Prostate gland (tissue), 2 donors: ENCODE results near the gene STX11. TPM values are rescaled to one million over a fixed set of nuclear protein-coding genes. Genes with fewer than 3 reads are reported as not detected.

Experiments used
- DNase-seq: peaks from one replicate; pipeline ENCODE4 v3.0.0-alpha.2; 2019; ENCODE audit warnings: low spot score
- H3K27ac ChIP-seq, 2 donors: fragments of 200-600 bp; sonication (generic); 2 replicates each; pipeline ENCODE4 v1.5.1; 2017 to 2019
- H3K27me3 ChIP-seq: fragments of 200-600 bp; sonication (generic); replicated peaks from 2 replicates; pipeline ENCODE4 v1.5.1; 2019; ENCODE audit not compliant: insufficient read depth
- H3K36me3 ChIP-seq, 2 donors: fragments of 200-600 bp; sonication (generic); 1 replicate in 1 of 2; 2 replicates in 1 of 2; pipeline versions ENCODE4 v1.5.1 to v1.8.1; 2017 to 2019
- H3K4me1 ChIP-seq: fragments of 200-600 bp; sonication (generic); replicated peaks from 2 replicates; pipeline ENCODE4 v1.5.1; 2019
- H3K4me3 ChIP-seq, 2 donors: fragments of 200-600 bp; sonication (generic); 2 replicates each; pipeline ENCODE4 v1.5.1; 2017 to 2019
- H3K9me3 ChIP-seq: fragments of 200-600 bp; sonication (generic); 2 replicates; pipeline ENCODE4 v1.5.1; 2017
- CTCF ChIP-seq, 4 experiments: fragments of 200-600 bp in 2 of 4; fragments of 450-650 bp in 2 of 4; sonication (generic) in 2 of 4; IDR thresholded peaks; 1 replicate in 3 of 4; 2 replicates in 1 of 4; pipeline ENCODE4 v1.5.1; 2016 to 2019; ENCODE audit warnings: antibody characterized with exemption in 4 of 4, mild to moderate bottlenecking in 2 of 4, moderate library complexity in 2 of 4
- POLR2A ChIP-seq: fragments of 450-650 bp; IDR thresholded peaks from one replicate; pipeline ENCODE4 v1.6.1; 2016; ENCODE audit warnings: antibody characterized with exemption, mild to moderate bottlenecking
- POLR2AphosphoS5 ChIP-seq: sonication (generic); formaldehyde crosslinking; IDR thresholded peaks from one replicate; pipeline ENCODE4 v1.6.1; 2017; ENCODE audit warnings: antibody characterized with exemption
- WGBS: methylation state at CpG from one replicate; pipeline ENCODE4 v1.1.5; 2018; 5-methylcytosine and 5-hydroxymethylcytosine counted together
- intact Hi-C: fragments of 100-400 bp; cut with DNase I; formaldehyde crosslinking; loops from one replicate; pipeline ENCODE4 v1.14.2; 2022
- total RNA-seq, 2 donors: library from RNA; depleted of rRNA; stranded (reverse); fragments of >200 nt; gene quantifications; one replicate each; pipeline ENCODE4 v1.1.0, GENCODE V29; 2016

STX11 gene
- total RNA-seq, 2 donors from 2014 or later, result 1.4 to 8.0 TPM

GRCh38 chr6:144174006-144174405 lies 23.7 kb downstream of the STX11 start:
- TF ChIP-seq POLR2A, result no peak
- no peak for TF ChIP-seq CTCF (IDR thresholded peaks at IDR 0.05)
- no peak for TF ChIP-seq POLR2AphosphoS5
- WGBS, result 81% methylated on average over 5 of the region's 5 CpGs
- Histone ChIP-seq H3K27me3 (no peaks in the 10 kb centered on the region), H3K9me3 (no peaks in the 10 kb centered on the region), H3K4me3 (no peak overlapping the region), H3K27ac (no peak overlapping the region), H3K4me1 (no peaks in the 10 kb centered on the region), H3K36me3 (no peaks in the 10 kb centered on the region)
- no peak for DNase-seq
- intact Hi-C loops, result no loop called here

GRCh38 chr6:144176043-144176442 lies 25.7 kb downstream of the STX11 start:
- Histone ChIP-seq H3K27ac (no peak overlapping the region), H3K36me3 (no peaks in the 10 kb centered on the region), H3K27me3 (no peaks in the 10 kb centered on the region), H3K4me3 (no peak overlapping the region), H3K4me1 (no peaks in the 10 kb centered on the region), H3K9me3 (no peaks in the 10 kb centered on the region)
- DNase-seq, result no peak
- TF ChIP-seq POLR2A, result no peak
- no peak for TF ChIP-seq POLR2AphosphoS5
- TF ChIP-seq CTCF (IDR thresholded peaks at IDR 0.05), result no peak
- WGBS, result 83% methylated on average over 5 of the region's 5 CpGs
- intact Hi-C loops, result no loop called here

GRCh38 chr6:144177726-144178125 lies 27.4 kb downstream of the STX11 start:
- no peaks in the 10 kb centered on the region for H3K27me3 ChIP-seq
- H3K27ac ChIP-seq, result no peak overlapping the region
- H3K4me1 ChIP-seq, result no peaks in the 10 kb centered on the region
- TF ChIP-seq CTCF (IDR thresholded peaks at IDR 0.05) (no peak), POLR2A (no peak), POLR2AphosphoS5 (no peak)
- no peaks in the 10 kb centered on the region for H3K9me3 ChIP-seq
- no peak for DNase-seq
- 91% methylated on average over 3 of the region's 3 CpGs for whole genome bisulfite sequencing
- no peaks in the 10 kb centered on the region for H3K36me3 ChIP-seq
- no peak overlapping the region for H3K4me3 ChIP-seq
- intact Hi-C loops, result no loop called here

- H3K36me3 ChIP-seq, result no peaks in the 10 kb centered on the region
- H3K27me3 ChIP-seq, result no peaks in the 10 kb centered on the region
- intact Hi-C loops, result no loop called here
- no peak for DNase-seq
- TF ChIP-seq CTCF (IDR thresholded peaks at IDR 0.05) (no peak), POLR2A (no peak), POLR2AphosphoS5 (no peak)
- no peaks in the 10 kb centered on the region for H3K9me3 ChIP-seq
- WGBS, result 92% methylated on average over 3 of the region's 3 CpGs
- no peaks in the 10 kb centered on the region for H3K4me1 ChIP-seq
- no peak overlapping the region for H3K4me3 ChIP-seq
- no peak overlapping the region for H3K27ac ChIP-seq
Observed at GRCh38 chr6:144178323-144178722, 28.0 kb downstream of the STX11 start.

GRCh38 chr6:144179237-144179636 lies 28.9 kb downstream of the STX11 start:
- Histone ChIP-seq H3K9me3 (no peaks in the 10 kb centered on the region), H3K4me3 (no peak overlapping the region), H3K27ac (no peak overlapping the region), H3K4me1 (no peaks in the 10 kb centered on the region), H3K36me3 (no peaks in the 10 kb centered on the region), H3K27me3 (no peaks in the 10 kb centered on the region)
- 91% methylated on average over 4 of the region's 4 CpGs for WGBS
- no peak for DNase-seq
- intact Hi-C loops, result no loop called here
- no peak for TF ChIP-seq POLR2AphosphoS5
- no peak for TF ChIP-seq POLR2A
- TF ChIP-seq CTCF (IDR thresholded peaks at IDR 0.05), result no peak
